Progenitor cell of endocrine pancreas (in vitro differentiated cells): ENCODE data around the gene EN1. TPM values are rescaled to one million over a fixed set of nuclear protein-coding genes. Genes with fewer than 3 reads are reported as not detected.

ENCODE experiments used
- DNase-seq: peaks from one replicate; pipeline ENCODE4 v3.0.0; 2021; ENCODE audit warnings: low spot score; ENCODE audit not compliant: unreplicated experiment
- H3K27ac Mint-ChIP-seq: 2 replicates; pipeline ENCODE4 v1.8.0; 2021; ENCODE audit warnings: mild to moderate bottlenecking, moderate library complexity, mixed read lengths
- H3K27me3 Mint-ChIP-seq: 2 replicates; pipeline ENCODE4 v1.8.0; 2021; ENCODE audit warnings: mixed read lengths
- H3K36me3 Mint-ChIP-seq: 2 replicates; pipeline ENCODE4 v1.8.0; 2022; ENCODE audit warnings: mixed read lengths; ENCODE audit not compliant: insufficient read depth
- H3K4me1 Mint-ChIP-seq: 2 replicates; pipeline ENCODE4 v1.8.0; 2021; ENCODE audit warnings: low read depth, mixed read lengths
- H3K4me3 Mint-ChIP-seq: 2 replicates; pipeline ENCODE4 v1.8.0; 2021; ENCODE audit warnings: low read depth, mild to moderate bottlenecking, moderate library complexity, mixed read lengths
- H3K9me3 Mint-ChIP-seq: 2 replicates; pipeline ENCODE4 v1.8.0; 2021; ENCODE audit warnings: low read depth, mixed read lengths
- CTCF ChIP-seq: fragments of 200-600 bp; sonication (generic); IDR thresholded peaks from one replicate; pipeline ENCODE4 v1.5.0; 2021; ENCODE audit warnings: antibody characterized with exemption, mild to moderate bottlenecking; ENCODE audit not compliant: unreplicated experiment
- total RNA-seq: library from RNA; stranded (reverse); gene quantifications from 2 replicates; pipeline ENCODE4 v1.2.1, GENCODE V29; 2021

EN1 gene
- total RNA-seq, 1 donor from 2014 or later = 0.12 TPM

GRCh38 chr2:118881490-118882129 is 34.2 kb upstream of the EN1 start:
- peak; percentile 87 for TF ChIP-seq CTCF
- Mint-ChIP-seq H3K4me3 (no peak overlapping the region), H3K4me1 (no peaks in the 10 kb centered on the region), H3K36me3 (no peaks in the 10 kb centered on the region), H3K27ac (no peak overlapping the region), H3K27me3 (peaks cover 56% of the 10 kb centered on the region), H3K9me3 (no peaks in the 10 kb centered on the region)
- DNase-seq = peak; percentile 74

GRCh38 chr2:118880501-118880900 is 33.1 kb upstream of the EN1 start:
- no peak overlapping the region for H3K27ac Mint-ChIP-seq
- H3K27me3 Mint-ChIP-seq = peaks cover 56% of the 10 kb centered on the region
- H3K36me3 Mint-ChIP-seq = no peaks in the 10 kb centered on the region
- no peaks in the 10 kb centered on the region for H3K9me3 Mint-ChIP-seq
- no peaks in the 10 kb centered on the region for H3K4me1 Mint-ChIP-seq
- TF ChIP-seq CTCF = no peak
- no peak for DNase-seq
- H3K4me3 Mint-ChIP-seq = no peak overlapping the region

- TF ChIP-seq CTCF = no peak
- Mint-ChIP-seq H3K4me3 (no peak overlapping the region), H3K27me3 (peaks cover 62% of the 10 kb centered on the region), H3K9me3 (no peaks in the 10 kb centered on the region), H3K36me3 (no peaks in the 10 kb centered on the region), H3K27ac (no peak overlapping the region), H3K4me1 (peaks cover 4% of the 10 kb centered on the region)
- DNase-seq = no peak
Observed at GRCh38 chr2:118878531-118879149, 31.2 kb upstream of the EN1 start.

GRCh38 chr2:118875318-118875717 is 27.9 kb upstream of the EN1 start:
- Mint-ChIP-seq H3K27ac (no peak overlapping the region), H3K9me3 (no peaks in the 10 kb centered on the region), H3K36me3 (no peaks in the 10 kb centered on the region), H3K27me3 (peaks cover 55% of the 10 kb centered on the region), H3K4me3 (no peak overlapping the region), H3K4me1 (peaks cover 4% of the 10 kb centered on the region)
- no peak for DNase-seq
- no peak for TF ChIP-seq CTCF

- no peak for TF ChIP-seq CTCF
- H3K4me1 Mint-ChIP-seq = peaks cover 4% of the 10 kb centered on the region
- H3K9me3 Mint-ChIP-seq = no peaks in the 10 kb centered on the region
- H3K27me3 Mint-ChIP-seq = peaks cover 50% of the 10 kb centered on the region
- no peak for DNase-seq
- H3K4me3 Mint-ChIP-seq = no peak overlapping the region
- H3K27ac Mint-ChIP-seq = no peak overlapping the region
- H3K36me3 Mint-ChIP-seq = no peaks in the 10 kb centered on the region
Observed at GRCh38 chr2:118874324-118874723, 26.9 kb upstream of the EN1 start.
